K562 (cell line): Measurements from ENCODE around the gene SFRP2.

ENCODE experiments used
- CBFB ChIP-seq: sonication (generic); formaldehyde crosslinking; IDR thresholded peaks from 2 replicates; pipeline ENCODE4 v1.4.0; 2020; ENCODE audit warnings: mild to moderate bottlenecking, missing genetic modification reagents
- ESRRA ChIP-seq: fragments of 450-650 bp; IDR thresholded peaks from 2 replicates; pipeline ENCODE4 v1.6.1; 2014; ENCODE audit warnings: low read depth, mild to moderate bottlenecking, moderate library complexity, borderline replicate concordance
- FUS ChIP-seq: fragments of 200-400 bp; formaldehyde crosslinking; optimal IDR thresholded peaks from 2 replicates; pipeline ENCODE3; 2017; ENCODE audit warnings: low read depth, low read length
- HDAC6 ChIP-seq: IDR thresholded peaks from 2 replicates; pipeline ENCODE4 v1.6.1; 2012; ENCODE audit warnings: low read depth, mild to moderate bottlenecking, control low read depth, inconsistent platforms, low read length, moderate library complexity
- NBN ChIP-seq: fragments of 450-650 bp; IDR thresholded peaks from 2 replicates; pipeline ENCODE4 v1.6.1; 2016; ENCODE audit warnings: low read depth, mild to moderate bottlenecking
- RBM17 ChIP-seq: fragments of 200-400 bp; formaldehyde crosslinking; IDR thresholded peaks from 2 replicates; pipeline ENCODE4 v1.6.1; 2017; ENCODE audit warnings: low read depth, mild to moderate bottlenecking, low read length, borderline replicate concordance
- TBP ChIP-seq: optimal IDR thresholded peaks from 2 replicates; pipeline ENCODE3; 2011; ENCODE audit warnings: low read depth, low read length, improper control_type of control experiment
- VEZF1 ChIP-seq: fragments of 200-800 bp; sonication (Bioruptor generic); IDR thresholded peaks from 2 replicates; pipeline ENCODE4 v1.6.1; 2017; ENCODE audit warnings: missing genetic modification characterization, missing compliant biosample characterization
- YY1 ChIP-seq, 3 experiments: IDR thresholded peaks; 2 replicates each; pipeline ENCODE4 v1.6.1; 2011; ENCODE audit warnings: low read length in 2 of 3, mild to moderate bottlenecking in 2 of 3, moderate library complexity in 2 of 3, borderline replicate concordance in 1 of 3, control low read depth in 1 of 3, low read depth in 1 of 3; ENCODE audit not compliant: insufficient read depth in 3 of 3, insufficient replicate concordance in 2 of 3, control insufficient read depth in 1 of 3, insufficient read length in 1 of 3; ENCODE audit errors: extremely low read depth in 1 of 3
- ZNF146 ChIP-seq: IDR thresholded peaks from one replicate; pipeline ENCODE4 v1.6.1; 2018; ENCODE audit warnings: missing compliant biosample characterization; ENCODE audit not compliant: unreplicated experiment
- ZNF197 ChIP-seq: fragments of 200-800 bp; sonication (Bioruptor generic); IDR thresholded peaks from 2 replicates; pipeline ENCODE4 v1.6.1; 2016; ENCODE audit warnings: low read depth, missing genetic modification characterization, missing compliant biosample characterization
- ZNF449 ChIP-seq: fragments of 250-450 bp; sonication (Bioruptor Pico); IDR thresholded peaks from 2 replicates; pipeline ENCODE4 v1.8.0; 2022; ENCODE audit warnings: moderate library complexity, mild to moderate bottlenecking, inconsistent platforms
- ZSCAN29 ChIP-seq: fragments of 450-650 bp; IDR thresholded peaks from 2 replicates; pipeline ENCODE4 v1.6.1; 2017
- TF ChIP-seq, protein P1 (sequence below): sonication (generic); formaldehyde crosslinking; IDR thresholded peaks from 2 replicates; pipeline ENCODE4 v1.8.0; 2022; ENCODE audit warnings: mild to moderate bottlenecking, missing genetic modification reagents

GRCh38 chr4:153792618-153793247 is 3.9 kb upstream of the SFRP2 start:
- no peak for TF ChIP-seq CBFB (CRISPR knock-in tag)
- TF ChIP-seq ESRRA = no peak
- no peak for TF ChIP-seq NBN
- no peak for TF ChIP-seq TBP
- no peak for TF ChIP-seq ZSCAN29
- no peak for TF ChIP-seq ZNF449 (CRISPR knock-in tag)
- TF ChIP-seq HDAC6 = no peak
- TF ChIP-seq, protein P1, sequence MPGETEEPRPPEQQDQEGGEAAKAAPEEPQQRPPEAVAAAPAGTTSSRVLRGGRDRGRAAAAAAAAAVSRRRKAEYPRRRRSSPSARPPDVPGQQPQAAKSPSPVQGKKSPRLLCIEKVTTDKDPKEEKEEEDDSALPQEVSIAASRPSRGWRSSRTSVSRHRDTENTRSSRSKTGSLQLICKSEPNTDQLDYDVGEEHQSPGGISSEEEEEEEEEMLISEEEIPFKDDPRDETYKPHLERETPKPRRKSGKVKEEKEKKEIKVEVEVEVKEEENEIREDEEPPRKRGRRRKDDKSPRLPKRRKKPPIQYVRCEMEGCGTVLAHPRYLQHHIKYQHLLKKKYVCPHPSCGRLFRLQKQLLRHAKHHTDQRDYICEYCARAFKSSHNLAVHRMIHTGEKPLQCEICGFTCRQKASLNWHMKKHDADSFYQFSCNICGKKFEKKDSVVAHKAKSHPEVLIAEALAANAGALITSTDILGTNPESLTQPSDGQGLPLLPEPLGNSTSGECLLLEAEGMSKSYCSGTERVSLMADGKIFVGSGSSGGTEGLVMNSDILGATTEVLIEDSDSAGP (CRISPR knock-in tag) = no peak
- TF ChIP-seq YY1 (IDR thresholded peaks at IDR 0.05; ENCODE audit: borderline replicate concordance in 1 of 3, control insufficient read depth in 1 of 3, extremely low read depth in 1 of 3, insufficient read depth in 3 of 3, insufficient read length in 1 of 3, insufficient replicate concordance in 2 of 3, low read depth in 1 of 3, low read length in 2 of 3) = no peak
- no peak for TF ChIP-seq ZNF146
- no peak for TF ChIP-seq ZNF197 (CRISPR knock-in tag)
- no peak for TF ChIP-seq RBM17
- no peak for TF ChIP-seq VEZF1 (CRISPR knock-in tag)
- no peak for TF ChIP-seq FUS
